ENCODE measurements around the gene GANAB.

GANAB gene

GRCh38 chr11:62649486-62649885 is 3.1 kb upstream of the GANAB start:
- TF ChIP-seq, protein P1, sequence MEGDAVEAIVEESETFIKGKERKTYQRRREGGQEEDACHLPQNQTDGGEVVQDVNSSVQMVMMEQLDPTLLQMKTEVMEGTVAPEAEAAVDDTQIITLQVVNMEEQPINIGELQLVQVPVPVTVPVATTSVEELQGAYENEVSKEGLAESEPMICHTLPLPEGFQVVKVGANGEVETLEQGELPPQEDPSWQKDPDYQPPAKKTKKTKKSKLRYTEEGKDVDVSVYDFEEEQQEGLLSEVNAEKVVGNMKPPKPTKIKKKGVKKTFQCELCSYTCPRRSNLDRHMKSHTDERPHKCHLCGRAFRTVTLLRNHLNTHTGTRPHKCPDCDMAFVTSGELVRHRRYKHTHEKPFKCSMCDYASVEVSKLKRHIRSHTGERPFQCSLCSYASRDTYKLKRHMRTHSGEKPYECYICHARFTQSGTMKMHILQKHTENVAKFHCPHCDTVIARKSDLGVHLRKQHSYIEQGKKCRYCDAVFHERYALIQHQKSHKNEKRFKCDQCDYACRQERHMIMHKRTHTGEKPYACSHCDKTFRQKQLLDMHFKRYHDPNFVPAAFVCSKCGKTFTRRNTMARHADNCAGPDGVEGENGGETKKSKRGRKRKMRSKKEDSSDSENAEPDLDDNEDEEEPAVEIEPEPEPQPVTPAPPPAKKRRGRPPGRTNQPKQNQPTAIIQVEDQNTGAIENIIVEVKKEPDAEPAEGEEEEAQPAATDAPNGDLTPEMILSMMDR (IDR thresholded peaks at IDR 0.05; ENCODE audit: insufficient read depth, missing control alignments): no peak
- DNase-seq (ENCODE audit: insufficient read length, low spot score) (no peak), FAIRE-seq (no peak)

DNA sequence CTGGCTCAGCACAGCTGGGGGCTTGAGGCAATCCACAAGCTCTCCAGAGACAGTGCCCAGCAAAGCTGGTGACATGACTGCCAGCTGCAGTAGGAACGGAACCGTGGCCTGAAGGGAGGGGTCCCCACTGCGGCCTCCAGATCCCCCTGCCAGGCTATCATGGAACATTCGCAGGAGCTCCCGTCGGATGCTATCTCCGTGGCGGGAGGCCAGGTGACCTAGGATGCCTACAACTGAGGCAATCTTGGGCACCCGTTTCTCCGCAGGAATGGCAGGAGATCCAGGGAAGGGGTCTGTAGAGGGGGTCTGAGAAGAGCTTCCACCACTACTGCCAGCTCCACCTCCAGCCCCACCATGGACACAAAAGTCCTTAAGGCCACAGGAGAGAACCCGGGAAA is 2.6 kb upstream of the GANAB start:
- DNase-seq (ENCODE audit: insufficient read length, low spot score) (no peak), FAIRE-seq (no peak)
- TF ChIP-seq, protein P1 (IDR thresholded peaks at IDR 0.05; ENCODE audit: insufficient read depth, missing control alignments): no peak

DNA sequence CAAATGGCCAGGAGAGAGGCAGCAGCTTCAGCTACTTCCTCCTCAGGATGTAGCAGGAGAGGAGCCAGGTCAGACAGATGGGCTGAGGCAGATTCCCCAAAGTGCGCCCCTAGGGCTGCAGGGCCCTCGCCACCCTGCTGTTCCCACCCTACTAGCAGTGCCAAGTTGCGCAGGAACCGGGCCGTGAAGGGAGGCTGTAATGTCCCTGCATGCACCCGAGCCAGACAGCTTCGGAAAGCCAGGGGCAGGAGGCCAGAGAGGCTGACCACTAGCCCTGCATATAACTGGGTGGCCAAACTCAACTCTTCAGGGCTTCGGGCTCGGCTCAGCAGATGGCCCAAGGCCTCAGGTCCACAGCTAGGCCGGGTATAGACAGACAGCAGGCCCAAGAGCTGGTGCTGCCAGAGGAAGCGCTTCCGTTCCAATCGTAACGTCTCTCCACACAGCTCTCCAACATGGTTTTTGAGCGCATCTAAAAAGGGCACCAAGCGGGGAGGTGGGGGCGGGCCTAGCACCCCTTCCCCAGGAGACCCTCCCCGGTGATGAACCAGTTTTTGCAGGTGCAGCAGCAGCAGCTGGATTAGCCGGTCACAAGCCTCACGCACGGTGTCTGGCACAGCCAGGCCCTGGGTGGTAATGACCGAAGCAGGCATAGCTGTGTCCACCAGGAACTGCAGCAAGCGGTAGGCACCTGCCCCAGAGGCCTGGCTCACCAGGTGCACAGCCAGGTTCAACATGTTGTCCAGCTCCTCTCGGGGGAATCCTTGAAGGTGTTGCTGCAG is 2.0 kb upstream of the GANAB start:
- no peak for DNase-seq (ENCODE audit: insufficient read length, low spot score)
- FAIRE-seq: no peak
- TF ChIP-seq, protein P1 (IDR thresholded peaks at IDR 0.05; ENCODE audit: insufficient read depth, missing control alignments): no peak

DNA sequence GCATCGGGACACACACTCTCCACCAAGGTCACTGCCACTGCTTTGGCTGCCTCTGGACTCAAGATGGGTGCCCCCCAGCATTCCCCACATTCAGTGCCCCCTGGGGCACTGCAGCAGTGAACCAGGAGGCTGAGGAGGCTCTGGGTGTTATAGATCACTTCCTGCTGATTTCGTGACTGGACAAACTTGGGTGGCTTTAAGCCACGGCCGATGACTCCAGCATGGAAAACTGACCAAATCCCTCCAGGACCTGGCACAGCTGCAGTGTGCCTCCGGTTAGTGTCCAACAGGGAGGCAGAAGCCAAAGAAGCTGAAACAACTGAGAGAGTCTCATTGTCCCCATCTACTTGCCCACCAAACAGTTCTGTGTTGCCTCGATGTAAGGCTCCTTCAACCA is 1.2 kb upstream of the GANAB start:
- TF ChIP-seq, protein P1 (IDR thresholded peaks at IDR 0.05; ENCODE audit: insufficient read depth, missing control alignments): no peak
- no peak for DNase-seq (ENCODE audit: insufficient read length, low spot score)
- FAIRE-seq: no peak

GRCh38 chr11:62646825-62647608 is 604 bp upstream of the GANAB start:
- TF ChIP-seq, protein P1 (IDR thresholded peaks at IDR 0.05; ENCODE audit: insufficient read depth, missing control alignments): no peak
- no peak for DNase-seq (ENCODE audit: insufficient read length, low spot score)
- no peak for FAIRE-seq

GRCh38 chr11:62645671-62645945 is 805 bp downstream of the GANAB start:
- TF ChIP-seq, protein P1 (IDR thresholded peaks at IDR 0.05; ENCODE audit: insufficient read depth, missing control alignments): no peak
- DNase-seq (ENCODE audit: insufficient read length, low spot score) (no peak), FAIRE-seq (no peak)

GRCh38 chr11:62644220-62644619 is 2.2 kb downstream of the GANAB start:
- DNase-seq (ENCODE audit: insufficient read length, low spot score): no peak
- no peak for FAIRE-seq
- TF ChIP-seq, protein P1 (IDR thresholded peaks at IDR 0.05; ENCODE audit: insufficient read depth, missing control alignments): no peak
